ENCODE data around the gene CAB39L. TPM values are rescaled to one million over a fixed set of nuclear protein-coding genes. Genes with fewer than 3 reads are reported as not detected.

Gene CAB39L
- total RNA-seq, 1 donor from 2014 or later, result 13.4 TPM

DNA sequence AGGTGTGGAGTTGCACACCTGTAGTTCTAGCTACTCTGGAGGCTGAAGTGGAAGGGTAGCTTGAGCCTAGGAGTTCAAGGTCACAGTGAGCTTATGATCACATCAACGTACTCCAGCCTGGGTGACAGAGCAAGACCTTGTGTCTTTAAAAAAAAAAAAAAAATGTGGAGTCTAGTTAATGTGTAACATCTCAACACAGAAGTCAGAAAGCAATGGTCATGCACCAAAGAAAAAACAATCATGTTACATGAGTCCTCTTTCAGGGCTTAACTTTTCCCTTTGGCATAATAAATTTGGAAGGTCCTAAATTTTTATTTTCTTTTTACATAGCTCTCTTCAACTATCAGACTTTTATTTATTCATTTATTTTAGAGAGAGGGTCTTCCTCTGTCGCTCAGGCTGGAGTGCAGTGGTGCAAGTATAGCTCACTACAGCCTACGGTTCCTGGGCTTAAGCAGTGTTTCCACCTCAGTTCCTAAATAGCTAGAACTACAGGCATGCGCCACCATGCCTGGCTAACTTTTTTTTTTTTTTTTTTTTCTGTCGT is 22.5 kb upstream of the CAB39L start:
- peaks cover 76% of the 10 kb centered on the region for H3K36me3 ChIP-seq
- intact Hi-C loops (cut with DNase I), result no loop called here
- H3K27ac ChIP-seq, result no peak overlapping the region
- TF ChIP-seq, protein P1, sequence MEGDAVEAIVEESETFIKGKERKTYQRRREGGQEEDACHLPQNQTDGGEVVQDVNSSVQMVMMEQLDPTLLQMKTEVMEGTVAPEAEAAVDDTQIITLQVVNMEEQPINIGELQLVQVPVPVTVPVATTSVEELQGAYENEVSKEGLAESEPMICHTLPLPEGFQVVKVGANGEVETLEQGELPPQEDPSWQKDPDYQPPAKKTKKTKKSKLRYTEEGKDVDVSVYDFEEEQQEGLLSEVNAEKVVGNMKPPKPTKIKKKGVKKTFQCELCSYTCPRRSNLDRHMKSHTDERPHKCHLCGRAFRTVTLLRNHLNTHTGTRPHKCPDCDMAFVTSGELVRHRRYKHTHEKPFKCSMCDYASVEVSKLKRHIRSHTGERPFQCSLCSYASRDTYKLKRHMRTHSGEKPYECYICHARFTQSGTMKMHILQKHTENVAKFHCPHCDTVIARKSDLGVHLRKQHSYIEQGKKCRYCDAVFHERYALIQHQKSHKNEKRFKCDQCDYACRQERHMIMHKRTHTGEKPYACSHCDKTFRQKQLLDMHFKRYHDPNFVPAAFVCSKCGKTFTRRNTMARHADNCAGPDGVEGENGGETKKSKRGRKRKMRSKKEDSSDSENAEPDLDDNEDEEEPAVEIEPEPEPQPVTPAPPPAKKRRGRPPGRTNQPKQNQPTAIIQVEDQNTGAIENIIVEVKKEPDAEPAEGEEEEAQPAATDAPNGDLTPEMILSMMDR (IDR thresholded peaks at IDR 0.05), result no peak
- DNase-seq (no peak), ATAC-seq (no peak)
- H3K4me3 ChIP-seq, result no peak overlapping the region
- H3K9me3 ChIP-seq, result peaks cover 6% of the 10 kb centered on the region
- H3K4me1 ChIP-seq, result no peaks in the 10 kb centered on the region
- H3K27me3 ChIP-seq (ENCODE audit: low read depth), result no peaks in the 10 kb centered on the region

DNA sequence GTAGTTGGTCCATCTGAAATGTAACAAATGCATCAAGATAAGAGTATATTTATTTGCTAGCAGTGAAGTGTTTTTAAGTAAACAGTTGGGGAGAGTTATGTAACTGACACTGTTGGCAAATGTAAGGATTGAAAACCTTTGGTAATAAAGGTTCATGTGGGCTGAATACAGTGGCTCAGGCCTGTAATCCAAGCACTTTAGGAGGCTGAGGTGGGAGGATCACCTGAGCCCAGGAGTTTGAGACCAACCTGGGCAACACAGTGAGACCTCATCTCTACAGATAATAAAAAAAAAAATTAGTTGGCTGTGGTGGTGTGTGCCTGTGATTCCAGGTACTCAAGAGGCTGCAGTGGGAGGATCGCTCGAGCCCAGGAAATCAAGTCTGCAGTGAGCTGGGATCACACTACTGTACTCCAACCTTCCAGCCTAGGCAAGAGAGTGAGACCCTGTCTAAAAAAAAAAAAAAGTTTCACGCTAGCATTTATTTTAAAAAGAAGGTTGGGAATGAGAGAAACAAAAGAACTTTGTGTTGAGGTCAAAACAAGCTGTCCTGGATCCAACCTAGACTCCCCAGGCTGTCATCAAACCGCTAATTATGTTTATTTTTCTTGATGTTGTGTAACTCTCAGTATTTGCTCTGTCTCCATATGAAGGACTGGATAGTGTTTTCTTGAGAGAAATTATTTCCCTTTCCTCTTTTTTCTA is 20.9 kb upstream of the CAB39L start:
- intact Hi-C loops (cut with DNase I), result no loop called here
- peaks cover 73% of the 10 kb centered on the region for H3K36me3 ChIP-seq
- peaks cover 6% of the 10 kb centered on the region for H3K9me3 ChIP-seq
- peak in 1 of 2 donors; percentile 44 for ATAC-seq
- H3K4me1 ChIP-seq, result no peaks in the 10 kb centered on the region
- no peaks in the 10 kb centered on the region for H3K27me3 ChIP-seq (ENCODE audit: low read depth)
- H3K27ac ChIP-seq, result no peak overlapping the region
- TF ChIP-seq, protein P1 (IDR thresholded peaks at IDR 0.05), result no peak
- H3K4me3 ChIP-seq, result no peak overlapping the region
- DNase-seq, result no peak

DNA sequence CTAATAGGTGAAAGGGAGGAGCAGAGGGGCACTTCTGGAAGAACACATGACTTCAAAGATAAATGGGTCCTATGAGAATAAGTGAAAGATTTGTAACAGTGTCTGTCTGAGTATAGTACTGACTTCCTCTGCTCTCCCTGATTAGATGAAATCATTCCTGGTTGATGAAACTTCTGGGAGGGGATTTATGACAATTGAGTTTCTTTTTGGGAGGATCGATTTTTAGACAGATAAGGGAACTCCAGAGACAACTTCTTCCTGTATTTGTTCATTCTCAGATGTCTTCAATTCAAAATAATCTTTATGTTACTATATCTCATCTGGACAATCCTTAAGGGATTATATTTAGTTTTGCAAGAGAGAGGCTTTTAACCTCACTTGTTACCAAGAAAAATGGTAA is 20.2 kb upstream of the CAB39L start:
- Histone ChIP-seq H3K27me3 (ENCODE audit: low read depth) (no peaks in the 10 kb centered on the region), H3K36me3 (peaks cover 69% of the 10 kb centered on the region), H3K4me1 (no peaks in the 10 kb centered on the region), H3K27ac (no peak overlapping the region), H3K9me3 (peaks cover 6% of the 10 kb centered on the region), H3K4me3 (no peak overlapping the region)
- TF ChIP-seq, protein P1 (IDR thresholded peaks at IDR 0.05), result no peak
- ATAC-seq (no peak), DNase-seq (no peak)
- intact Hi-C loops (cut with DNase I), result no loop called here

DNA sequence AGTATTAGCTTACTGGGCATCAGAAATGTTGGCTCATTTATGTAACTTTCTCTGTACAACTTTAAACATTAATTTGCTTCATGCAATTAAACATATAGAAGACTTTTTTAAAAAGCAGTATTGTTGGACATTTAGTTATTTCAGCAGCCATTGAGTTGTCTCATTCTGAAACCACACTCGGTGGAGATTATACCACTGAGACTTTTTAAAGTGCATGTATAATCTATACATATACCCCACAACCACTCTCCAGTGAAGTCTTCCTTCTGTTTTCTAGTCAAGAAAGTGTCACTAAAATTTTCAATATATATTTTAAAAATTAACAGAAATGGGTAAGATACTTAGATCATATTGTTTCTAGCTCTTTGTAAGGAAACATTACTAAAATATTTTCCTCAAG is 15.7 kb upstream of the CAB39L start:
- Histone ChIP-seq H3K4me1 (no peaks in the 10 kb centered on the region), H3K9me3 (peaks cover 6% of the 10 kb centered on the region), H3K27me3 (ENCODE audit: low read depth) (no peaks in the 10 kb centered on the region), H3K36me3 (peaks cover 39% of the 10 kb centered on the region), H3K4me3 (no peak overlapping the region), H3K27ac (no peak overlapping the region)
- TF ChIP-seq, protein P1 (IDR thresholded peaks at IDR 0.05), result no peak
- no peak for ATAC-seq
- intact Hi-C loops (cut with DNase I), result no loop called here
- DNase-seq, result no peak

DNA sequence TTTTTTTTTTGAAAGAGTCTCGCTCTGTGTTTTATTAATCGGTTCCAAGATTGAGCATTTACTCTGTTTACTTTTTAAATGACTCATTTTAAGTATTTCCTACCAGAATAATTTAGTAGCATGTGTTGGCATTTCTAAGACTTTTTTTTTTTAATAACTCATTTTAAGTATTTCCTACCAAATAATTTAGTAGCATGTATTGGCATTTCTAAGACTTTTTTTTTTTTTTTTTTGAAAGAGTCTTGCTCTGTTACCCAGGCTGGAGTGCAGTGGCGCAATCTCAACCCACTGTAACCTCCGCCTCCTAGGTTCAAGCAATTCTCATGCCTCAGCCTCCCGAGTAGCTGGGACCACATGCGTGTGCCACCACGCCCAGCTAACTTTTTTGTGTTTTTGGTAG is 13.4 kb upstream of the CAB39L start:
- Histone ChIP-seq H3K27me3 (ENCODE audit: low read depth) (no peaks in the 10 kb centered on the region), H3K27ac (no peak overlapping the region), H3K36me3 (peaks cover 21% of the 10 kb centered on the region), H3K4me3 (no peak overlapping the region), H3K4me1 (no peaks in the 10 kb centered on the region), H3K9me3 (no peaks in the 10 kb centered on the region)
- TF ChIP-seq, protein P1 (IDR thresholded peaks at IDR 0.05), result no peak
- intact Hi-C loops (cut with DNase I), result no loop called here
- DNase-seq (no peak), ATAC-seq (peak in 1 of 2 donors; percentile 56)
